GM21360 (cell line): Measurements from ENCODE around the gene RMRP.
A peak's percentile ranks its signal among the peaks of the same experiment; 100 is the strongest.

Source experiments
- ATAC-seq: cut with Tn5 transposase; IDR thresholded peaks from one replicate; pipeline ENCODE4 v1.9.1; 2021; ENCODE audit warnings: mild to moderate bottlenecking, moderate library complexity; ENCODE audit not compliant: unreplicated experiment

Gene RMRP

DNA sequence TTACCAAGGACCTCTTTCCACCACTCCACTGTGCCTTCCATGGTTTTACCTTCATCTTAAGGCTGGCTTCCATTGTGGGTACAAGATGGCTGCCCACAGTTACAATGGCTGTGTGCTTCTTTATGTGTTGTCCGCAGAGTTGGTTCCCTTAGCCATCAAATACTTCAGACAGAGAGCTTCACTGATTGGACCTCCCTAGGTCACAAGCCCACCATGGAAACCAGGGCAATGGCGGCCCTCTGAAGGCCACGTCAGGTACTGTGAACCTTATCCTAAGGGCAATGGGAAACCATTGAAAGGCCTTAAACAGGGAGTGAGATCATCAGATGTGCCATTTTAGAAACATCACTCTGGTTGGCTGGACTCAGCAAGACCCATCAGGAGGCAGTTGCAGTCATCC, 10.1 kb upstream of the RMRP start:
- no peak for ATAC-seq

DNA sequence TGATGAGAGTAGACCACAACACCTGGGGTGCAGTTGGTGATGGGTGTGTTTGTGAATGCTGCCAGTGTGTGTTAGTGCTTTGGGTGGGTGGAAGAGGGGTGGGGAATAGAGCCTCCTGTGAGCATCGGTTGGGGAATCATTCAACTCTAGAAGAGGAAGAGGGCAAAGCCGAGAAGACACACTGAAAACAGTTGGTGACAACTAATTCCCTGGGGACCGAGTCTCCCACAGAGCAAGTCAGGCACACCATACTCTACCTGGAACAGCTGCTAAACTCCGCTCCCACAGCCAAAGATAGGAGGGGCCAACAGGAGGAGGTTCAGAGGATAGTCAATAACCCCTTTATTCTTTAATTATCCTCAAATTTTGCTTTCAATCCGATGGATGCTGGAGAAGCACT, 8.7 kb upstream of the RMRP start:
- no peak for ATAC-seq

DNA sequence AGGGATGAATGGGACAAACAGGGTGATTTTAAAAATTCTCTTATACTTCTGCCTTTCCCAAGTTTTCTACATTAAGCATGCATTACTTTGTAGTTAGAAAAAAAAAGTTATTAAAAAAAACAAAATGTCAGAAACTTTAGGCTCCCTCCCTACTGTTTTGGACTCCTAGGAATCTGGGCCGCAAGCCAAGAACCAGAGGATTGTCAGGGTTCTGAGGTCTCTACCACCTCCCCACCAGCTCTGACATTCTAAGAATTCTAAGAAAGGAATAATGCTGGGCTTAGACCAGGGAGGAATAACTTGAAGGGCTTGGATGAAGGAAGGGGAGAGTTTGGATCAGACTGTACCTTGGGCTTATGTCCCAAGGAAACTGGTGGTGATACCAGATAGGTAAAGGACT, 8.2 kb upstream of the RMRP start:
- no peak for ATAC-seq

DNA sequence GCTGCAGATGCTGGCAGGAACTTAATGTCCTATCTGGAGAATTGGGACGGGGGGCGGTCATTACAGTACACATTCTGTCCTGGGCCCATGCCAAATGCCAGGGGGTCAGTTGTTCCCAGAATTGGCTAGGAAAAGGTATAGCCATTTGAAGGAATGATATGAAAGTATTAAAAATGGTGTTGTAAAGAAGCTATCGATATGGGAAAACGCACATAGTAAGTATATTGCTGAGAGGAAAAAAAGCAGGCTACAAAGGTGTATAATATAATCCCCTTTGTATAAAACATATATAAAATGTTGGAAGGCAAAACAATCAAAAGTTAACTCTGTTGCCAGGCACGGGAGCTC, 7.6 kb upstream of the RMRP start:
- ATAC-seq, result no peak

DNA sequence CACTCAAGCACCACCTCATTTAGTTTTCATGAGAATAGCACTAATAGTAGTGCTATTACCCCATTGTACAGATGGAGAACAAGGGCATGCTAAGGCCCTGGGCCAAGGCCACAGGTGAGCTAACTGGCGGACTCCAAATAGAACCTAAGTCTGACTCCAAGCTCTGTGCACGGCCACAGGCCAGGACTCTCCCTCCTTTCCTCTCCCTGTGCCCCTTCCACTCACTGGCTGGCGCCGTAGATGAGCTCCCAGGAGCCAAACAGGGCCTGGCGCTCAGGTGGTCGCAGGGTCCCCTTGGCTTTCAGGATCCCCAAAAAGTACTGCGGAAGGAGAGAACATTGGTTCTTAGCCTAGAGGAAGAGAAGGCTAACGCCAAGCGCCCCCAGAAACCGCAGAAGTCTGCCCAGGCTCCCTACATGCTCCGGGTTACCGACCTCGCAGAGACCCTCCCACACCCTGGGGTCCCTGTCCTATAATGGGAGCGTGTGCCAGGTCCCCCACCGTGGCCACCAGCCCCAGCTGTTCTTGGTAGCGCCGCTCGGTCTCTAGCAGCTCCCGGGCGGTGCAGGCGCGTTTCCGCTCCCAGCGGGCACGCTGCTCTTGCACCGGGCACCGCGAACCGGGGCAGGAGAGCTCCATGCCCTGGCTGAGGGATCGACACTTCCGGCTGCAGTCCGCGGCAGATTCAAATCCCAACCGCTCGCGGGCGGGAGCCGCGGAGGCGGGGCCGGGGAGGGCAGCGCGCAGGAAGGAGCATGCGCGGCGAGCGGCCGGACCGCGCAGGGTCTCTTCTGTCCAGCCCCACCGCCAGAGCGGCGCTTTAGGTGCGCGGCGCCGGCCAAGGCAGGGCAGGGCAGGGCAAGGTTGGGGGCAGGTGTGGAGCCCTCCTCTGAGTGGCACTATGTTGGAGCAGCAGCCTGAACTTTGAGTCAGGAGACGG, 7.0 kb upstream of the RMRP start, which contains the start of gene ARHGEF39:
TSS of gene ARHGEF39 (minus strand) at position 665 of the 940 bp plus-strand sequence. CDS start at position 639, 26 bp downstream.
- peak; percentile 70 for ATAC-seq

DNA sequence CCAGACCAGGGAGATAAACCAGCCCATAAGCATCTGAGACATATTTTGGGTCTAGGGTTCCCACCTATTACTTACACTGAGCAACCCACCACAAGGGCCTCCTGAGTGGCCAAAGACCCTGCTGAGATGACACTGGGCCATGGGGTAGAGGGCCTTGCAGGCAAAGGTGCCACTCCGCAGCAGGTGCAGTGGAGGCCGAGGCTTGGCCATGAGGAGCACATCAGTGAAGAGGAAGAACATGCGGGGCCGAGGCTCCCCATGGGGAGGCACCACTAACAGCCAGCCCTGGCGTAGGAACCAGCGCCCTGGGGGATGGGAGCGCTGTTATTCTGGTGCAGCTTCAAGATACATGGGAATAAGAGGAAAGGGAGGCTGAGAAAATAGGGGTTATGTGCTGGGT, 4.6 kb upstream of the RMRP start:
- no peak for ATAC-seq

DNA sequence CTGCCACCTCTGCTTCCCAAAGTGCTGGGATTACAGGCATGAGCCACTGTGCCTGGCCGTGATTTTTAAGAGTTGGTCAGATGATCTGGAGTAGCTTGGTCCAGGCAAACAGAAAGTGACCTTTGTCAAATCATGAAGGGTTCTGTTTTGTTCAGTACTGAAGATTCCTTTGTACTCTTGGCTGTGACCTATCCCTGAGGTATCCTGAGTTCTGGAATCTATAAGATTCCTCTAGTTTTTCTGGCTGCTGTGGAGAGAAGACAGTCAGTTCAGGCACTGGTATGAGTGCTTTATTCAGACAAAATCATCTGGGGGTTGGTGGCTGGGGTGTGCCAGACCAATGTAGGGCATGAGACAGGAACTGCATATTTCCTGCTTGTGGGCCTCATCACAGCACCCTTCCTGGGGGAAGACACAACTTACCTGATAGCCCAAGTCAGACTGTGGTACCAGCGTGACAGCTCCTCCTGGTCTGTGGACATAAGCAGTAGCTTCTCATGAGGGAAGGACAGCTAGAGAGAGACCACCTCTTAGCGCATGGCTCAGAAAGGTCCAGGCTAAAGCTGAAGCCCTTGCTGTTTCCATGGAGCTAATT, 4.0 kb upstream of the RMRP start:
- no peak for ATAC-seq

DNA sequence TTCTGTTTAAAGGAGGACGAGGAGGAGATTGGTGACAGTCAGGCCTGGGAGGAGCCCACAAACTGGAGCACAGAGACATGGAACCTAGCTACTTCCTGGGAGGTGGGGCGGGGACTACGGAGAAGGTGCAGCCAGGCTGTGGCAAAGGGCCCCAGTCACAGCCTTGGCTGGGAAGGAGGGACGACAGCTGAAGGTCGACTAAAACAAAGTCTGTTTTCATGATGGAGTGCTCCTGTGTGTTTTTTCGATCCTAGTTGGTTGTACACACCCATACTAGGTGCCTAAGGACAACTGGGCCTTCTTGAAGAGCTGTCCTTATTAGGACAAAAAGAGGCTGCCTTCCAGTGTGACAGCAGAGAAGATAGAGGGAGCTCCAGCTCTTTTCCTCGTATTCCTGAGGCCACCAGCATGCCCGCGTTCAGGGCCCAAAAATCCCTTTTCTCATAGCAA, 3.2 kb upstream of the RMRP start:
- no peak for ATAC-seq

DNA sequence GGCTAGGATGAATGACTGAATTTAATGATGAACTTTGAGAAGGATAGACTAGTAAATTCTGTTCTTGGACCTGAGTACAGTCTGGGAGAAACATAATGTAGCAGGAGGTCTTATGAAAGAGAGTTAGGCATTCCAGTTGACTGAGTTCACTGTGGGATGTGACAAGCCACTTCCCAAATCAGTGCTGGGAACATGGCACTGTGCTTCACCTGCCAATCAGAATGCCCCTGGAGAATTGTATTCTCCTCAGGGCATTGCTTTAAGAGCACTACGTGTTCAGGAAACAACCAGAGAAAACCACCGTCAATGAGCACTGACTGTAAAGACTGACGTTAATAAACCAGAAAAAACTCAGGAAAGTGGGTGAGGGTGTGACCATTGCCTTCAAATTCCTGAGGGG, 1.5 kb upstream of the RMRP start:
- ATAC-seq, result no peak

DNA sequence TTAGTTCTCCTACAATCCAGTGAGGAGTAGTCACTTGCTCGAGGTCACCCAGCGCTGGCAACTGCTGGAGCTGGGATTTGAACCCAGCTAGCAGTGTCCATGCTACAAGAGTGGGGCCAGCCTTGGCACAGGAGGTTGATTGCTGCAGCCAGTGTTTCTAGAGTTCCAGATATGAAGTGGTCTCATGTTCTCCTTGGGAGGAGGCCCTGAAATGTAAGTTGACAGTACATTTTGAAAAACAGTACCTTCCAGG, 1.1 kb upstream of the RMRP start:
- no peak for ATAC-seq

DNA sequence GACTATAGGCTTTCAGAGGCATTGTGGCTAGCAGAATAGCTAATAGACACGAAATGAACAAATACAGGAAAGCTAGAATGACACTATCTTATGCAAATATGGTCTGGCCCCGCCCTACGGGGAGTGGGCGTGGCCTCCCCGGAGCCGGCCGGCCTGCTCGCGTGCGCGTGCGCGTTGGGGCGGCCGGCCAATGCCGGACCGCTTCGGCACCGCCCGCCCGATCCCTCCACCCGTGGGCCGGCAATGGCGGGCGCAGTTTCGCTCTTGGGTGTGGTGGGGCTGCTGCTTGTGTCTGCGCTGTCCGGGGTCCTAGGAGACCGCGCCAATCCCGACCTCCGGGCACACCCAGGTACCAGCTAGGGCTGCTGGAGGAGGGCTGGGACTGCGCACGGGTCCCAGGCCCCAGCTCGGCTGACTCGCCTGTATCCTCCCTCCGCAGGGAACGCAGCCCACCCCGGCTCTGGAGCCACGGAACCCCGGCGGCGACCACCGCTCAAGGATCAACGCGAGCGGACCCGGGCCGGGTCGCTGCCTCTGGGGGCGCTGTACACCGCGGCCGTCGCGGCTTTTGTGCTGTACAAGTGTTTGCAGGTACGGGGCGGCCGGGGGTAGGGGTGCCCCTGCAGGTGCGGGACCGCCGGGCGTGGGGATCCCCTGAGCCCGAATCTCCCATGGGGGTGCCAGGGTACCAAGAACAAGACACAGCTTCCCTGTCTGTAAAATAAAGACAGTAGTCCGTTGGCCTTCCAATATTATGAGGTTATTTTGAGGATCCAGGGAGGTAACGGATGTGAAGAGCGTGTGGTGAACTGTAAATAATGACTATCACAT, 533 bp upstream of the RMRP start, which contains the start of gene CCDC107:
TSS of gene CCDC107 (plus strand) at position 156 of the 831 bp plus-strand sequence. CDS start at position 244, 88 bp downstream.
- ATAC-seq, result peak; percentile 43

DNA sequence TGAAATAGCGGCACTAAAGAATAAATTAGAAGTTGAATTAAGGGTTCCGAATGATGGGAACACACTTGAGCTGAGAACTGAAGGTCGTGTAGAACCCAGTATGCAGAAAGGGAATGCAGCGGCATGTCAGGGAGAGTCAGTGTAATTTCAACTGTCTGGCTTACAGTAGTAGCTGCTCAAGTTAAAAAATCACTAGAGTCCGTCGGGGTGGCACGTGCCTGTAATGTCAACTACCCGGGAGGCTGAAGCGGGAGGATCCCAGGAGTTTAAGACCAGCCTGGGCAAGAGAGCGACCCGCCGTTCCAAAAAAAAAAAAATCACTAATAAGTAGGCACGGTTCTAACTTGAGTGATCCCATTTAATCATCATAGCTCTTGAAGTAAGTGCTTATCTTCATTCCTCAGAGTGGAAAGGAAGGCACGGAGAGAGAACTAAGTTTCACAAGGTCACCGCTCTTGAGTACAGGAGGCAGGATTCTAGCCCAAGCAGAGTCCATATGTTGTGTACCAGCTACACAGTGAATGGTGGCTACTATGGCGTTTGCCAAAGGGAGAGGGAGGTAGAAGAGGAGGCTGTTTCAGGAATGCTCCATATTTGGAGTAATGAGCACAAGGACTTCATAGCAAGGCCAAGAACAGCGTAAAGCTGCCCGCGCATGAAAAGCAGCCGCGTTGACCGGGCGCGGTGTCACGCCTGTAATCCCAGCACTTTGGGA, 831 bp downstream of the RMRP start:
- ATAC-seq, result no peak

DNA sequence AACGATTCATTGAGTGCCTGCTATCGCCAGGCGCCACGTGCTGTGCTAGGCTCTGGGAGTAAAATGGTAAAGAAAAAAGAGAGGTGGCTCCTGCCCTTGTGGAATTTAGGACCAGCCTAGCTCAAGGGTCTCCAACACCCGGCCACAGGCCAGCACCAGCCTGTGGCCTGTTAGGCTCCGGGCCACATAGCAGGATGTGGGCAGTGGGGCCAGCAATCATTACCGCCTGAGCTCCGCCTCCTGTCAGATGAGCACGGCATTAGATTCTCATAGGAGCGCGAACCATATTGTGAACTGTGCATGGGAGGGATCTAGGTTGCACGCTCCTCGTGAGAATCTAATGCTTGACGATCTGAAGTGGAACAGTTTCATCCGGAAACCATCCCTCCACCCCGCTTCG, 1.5 kb downstream of the RMRP start:
- ATAC-seq, result no peak

DNA sequence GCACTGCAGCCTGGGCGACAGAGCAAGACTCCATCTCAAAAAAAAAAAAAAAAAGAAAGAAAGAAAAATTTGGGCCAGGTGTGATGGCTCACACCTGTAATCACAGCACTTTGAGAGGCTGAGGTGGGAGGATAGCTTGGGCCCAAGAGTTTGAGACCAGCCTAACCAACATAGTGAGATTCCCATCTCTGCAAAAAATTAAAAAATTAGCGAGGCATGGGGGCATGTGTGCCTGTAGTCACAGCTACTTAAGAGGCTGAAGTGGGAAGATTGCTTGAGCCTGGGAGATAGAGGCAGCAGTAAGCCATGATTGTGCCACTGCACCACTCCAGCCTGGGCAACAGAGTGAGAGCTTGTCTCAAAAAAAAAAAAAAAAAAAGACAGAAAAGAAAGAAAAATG, 4.2 kb downstream of the RMRP start:
- no peak for ATAC-seq

DNA sequence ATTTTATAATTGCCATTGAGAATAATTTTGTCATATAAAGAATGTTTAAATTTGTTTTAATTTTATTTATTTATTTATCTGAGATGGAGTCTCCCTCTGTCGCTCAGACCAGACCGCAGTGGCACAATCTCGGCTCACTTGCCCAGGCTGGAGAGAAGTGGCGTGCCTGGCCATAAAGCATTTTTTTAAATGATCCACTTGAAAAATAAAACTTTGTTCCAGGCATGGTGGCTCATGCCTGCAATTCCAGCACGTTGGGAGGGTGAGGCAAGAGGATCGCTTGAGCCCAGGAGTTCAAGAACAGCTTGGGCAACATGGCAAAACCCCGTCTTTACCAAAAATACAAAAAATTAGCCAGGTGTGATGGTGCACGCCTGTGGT, 5.0 kb downstream of the RMRP start:
- no peak for ATAC-seq

DNA sequence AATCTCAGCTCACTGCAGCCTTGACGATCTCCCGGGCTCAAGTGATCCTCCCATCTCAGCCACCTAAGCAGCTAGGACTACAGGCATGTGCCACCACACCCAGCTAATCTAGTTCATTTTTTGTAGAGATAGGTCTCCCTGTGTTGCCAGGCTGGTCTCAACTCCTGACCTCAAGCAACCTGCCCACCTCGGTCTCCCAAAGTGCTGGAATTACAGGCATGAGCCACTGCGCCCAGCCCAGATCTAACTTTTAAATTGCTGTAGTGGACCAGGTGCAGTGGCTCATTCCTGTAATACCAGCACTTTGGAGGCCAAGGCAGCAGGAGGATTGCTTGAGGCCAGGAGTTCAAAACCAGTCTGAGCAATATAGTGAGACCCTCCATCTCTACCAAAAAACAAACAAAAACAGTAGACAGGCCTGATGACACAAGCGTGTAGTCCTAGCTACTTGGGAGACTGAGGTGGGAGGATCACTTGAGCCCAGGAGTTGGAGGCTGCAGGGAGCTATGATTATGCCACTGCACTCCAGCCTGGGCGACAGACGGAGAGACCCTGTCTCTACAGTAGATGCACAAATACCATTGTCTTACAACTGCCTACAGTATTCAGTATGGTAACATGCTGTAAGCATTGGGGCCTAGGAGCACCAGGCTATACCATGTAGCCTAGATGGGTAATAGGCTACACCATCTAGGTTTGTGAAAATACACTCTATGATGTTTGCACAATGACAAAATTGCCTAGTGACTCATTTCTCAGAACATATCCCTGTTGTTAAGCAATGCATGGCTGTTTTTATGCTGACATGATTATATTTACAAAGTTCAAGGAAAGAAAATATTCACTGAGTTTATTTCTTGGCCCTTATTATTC, 5.6 kb downstream of the RMRP start:
- ATAC-seq, result no peak

DNA sequence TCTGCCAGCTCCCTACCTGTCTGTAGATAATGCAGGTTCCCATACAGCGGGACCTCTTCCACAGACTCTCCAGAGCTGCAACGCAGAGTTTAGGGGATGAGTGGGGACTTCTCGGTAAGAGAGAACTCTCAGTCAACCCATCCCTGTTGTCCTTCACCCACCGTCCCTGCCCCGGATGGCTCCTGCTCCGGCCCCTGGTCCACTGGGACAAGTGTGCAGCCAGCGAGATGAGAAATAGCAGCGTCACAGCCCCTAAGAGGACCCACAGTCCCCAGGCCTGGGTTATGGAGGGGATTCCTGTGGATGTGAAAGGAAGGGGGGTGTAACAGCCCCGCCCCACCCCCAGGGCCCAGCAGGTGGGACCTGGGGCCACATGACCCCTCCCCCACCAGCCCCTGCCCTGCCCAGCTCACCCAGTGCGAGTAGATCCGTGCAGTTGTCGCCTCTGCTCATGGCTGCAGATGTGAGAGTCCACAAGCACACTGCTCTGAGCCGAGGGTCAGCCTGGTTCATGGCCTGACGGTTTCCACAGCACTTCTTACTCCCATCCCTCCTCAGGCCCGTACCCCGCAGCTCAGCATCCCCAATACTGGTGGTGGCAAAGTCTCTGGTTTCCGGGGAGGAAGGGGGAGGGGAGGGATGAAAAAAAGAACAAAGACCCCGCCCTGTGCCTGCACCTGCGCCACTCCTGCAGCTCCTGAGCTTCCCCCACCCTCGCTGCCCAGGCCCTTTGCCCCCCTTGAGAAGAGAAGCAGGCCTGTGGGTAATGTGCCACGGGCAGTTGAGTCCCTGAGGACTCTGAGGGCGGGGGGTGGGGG, 7.3 kb downstream of the RMRP start, which contains the start of gene SIT1:
TSS of gene SIT1 (minus strand) at position 591 of the 818 bp plus-strand sequence. CDS start at position 513, 78 bp downstream.
- ATAC-seq, result no peak

DNA sequence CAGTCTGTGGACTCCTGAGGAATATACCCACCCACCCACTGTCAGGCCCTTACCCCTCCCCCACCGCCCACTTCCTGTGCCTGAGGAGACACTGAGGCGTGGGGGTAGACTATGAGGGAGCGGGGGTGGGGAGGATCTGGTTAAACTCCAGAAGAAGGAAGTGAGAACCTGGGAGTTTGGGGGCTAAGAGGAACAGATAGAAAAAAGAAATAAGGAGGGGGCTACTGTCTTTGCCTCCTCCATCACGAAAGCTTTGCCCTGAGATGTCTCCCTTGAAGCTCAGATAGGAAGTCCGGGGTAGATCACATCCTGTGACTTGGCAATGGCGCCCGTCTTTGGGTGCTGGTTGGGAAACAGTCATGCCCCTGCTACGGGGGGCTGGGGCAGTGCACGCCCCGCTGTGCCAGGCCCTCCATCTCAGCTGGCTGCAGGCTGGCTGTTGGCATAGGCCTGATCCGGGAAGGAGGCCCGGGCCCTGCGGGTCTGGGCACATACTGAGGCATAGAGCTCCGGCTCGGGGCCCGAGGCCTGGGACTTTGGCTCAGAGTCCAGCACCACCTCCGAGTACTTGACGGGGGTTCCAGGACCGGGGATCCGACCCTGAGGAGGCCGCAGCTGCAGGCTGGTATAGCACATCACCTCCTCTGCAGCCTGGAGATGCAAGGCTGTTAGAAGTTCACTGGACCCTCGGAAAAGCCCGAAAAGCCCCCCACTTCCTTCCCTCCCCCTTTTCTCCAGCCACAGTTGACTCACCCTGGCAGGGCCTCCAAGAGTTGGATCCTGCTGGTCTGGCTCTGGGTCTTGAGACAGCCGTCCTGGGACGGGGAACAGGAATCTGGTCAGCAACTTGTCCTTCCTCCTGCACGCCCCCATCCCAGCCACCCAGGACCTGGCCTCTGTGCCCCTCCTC, 8.1 kb downstream of the RMRP start:
- ATAC-seq, result no peak
